Upper lobe of right lung (tissue), 1 donor: ENCODE measurements around the gene JAKMIP2. TPM values are rescaled to one million over a fixed set of nuclear protein-coding genes. Genes with fewer than 3 reads are reported as not detected.
A peak's percentile ranks its signal among the peaks of the same experiment; 100 is the strongest.
"Not testable (repeated sequence)": the region's sequence is repeated elsewhere in the genome, so short reads cannot be mapped to it uniquely, and the experiment has no call there.

ENCODE experiments used
- ATAC-seq: fragments of 200-7000 bp; cut with Tn5 transposase; one replicate; pipeline ENCODE4 v1.9.1; 2020; ENCODE audit warnings: mild to moderate bottlenecking, moderate library complexity
- DNase-seq: peaks from one replicate; pipeline ENCODE4 v3.0.0-alpha.2; 2020
- H3K27ac ChIP-seq: fragments of 200-600 bp; one replicate; pipeline ENCODE4 v1.8.0; 2022
- H3K27me3 ChIP-seq: fragments of 200-600 bp; one replicate; pipeline ENCODE4 v1.8.0; 2022; ENCODE audit warnings: mild to moderate bottlenecking
- H3K36me3 ChIP-seq: fragments of 200-600 bp; one replicate; pipeline ENCODE4 v1.8.0; 2022
- H3K4me1 ChIP-seq: fragments of 200-600 bp; one replicate; pipeline ENCODE4 v1.8.0; 2022
- H3K4me3 ChIP-seq: fragments of 200-600 bp; one replicate; pipeline ENCODE4 v1.8.0; 2022; ENCODE audit warnings: mild to moderate bottlenecking
- H3K9me3 ChIP-seq: fragments of 200-600 bp; one replicate; pipeline ENCODE4 v1.8.0; 2022
- CTCF ChIP-seq: fragments of 200-600 bp; IDR thresholded peaks from one replicate; pipeline ENCODE4 v1.8.0; 2022; ENCODE audit warnings: antibody characterized with exemption
- intact Hi-C: fragments of 100-400 bp; cut with DNase I; formaldehyde crosslinking; loops from one replicate; pipeline ENCODE4 v1.11.0; 2022
- total RNA-seq: library from RNA; stranded (reverse); fragmentation: NEBNext Ultra II Directional; extraction: Animal tissue kit (Norgen Biotek cat#: 25700); gene quantifications from one replicate; pipeline ENCODE4 v1.2.1, GENCODE V29; 2021
- donor health status: DM: no; HTN: yes; CAD: no; lungs with severe emphysema.

The JAKMIP2 gene
- total RNA-seq, 1 donor from 2014 or later: 7.5 TPM

GRCh38 chr5:147822686-147823491 lies 40.4 kb upstream of the JAKMIP2 start:
- Histone ChIP-seq H3K9me3 (no peaks in the 10 kb centered on the region), H3K4me1 (no peaks in the 10 kb centered on the region), H3K27ac (no peak overlapping the region), H3K27me3 (peaks cover 3% of the 10 kb centered on the region), H3K36me3 (no peaks in the 10 kb centered on the region), H3K4me3 (no peak overlapping the region)
- peak; percentile 93 for ATAC-seq
- no peak for DNase-seq
- intact Hi-C loops: loop anchor here (10.0 kb wide), 1 partner anchor 198 kb away; no protein-coding TSS in a partner anchor
- peak; percentile 89 for TF ChIP-seq CTCF

- H3K27ac ChIP-seq, H3K9me3 ChIP-seq, DNase-seq, H3K36me3 ChIP-seq, ATAC-seq, H3K27me3 ChIP-seq, H3K4me3 ChIP-seq, H3K4me1 ChIP-seq: not testable (repeated sequence)
- intact Hi-C loops: loop anchor here (10.0 kb wide), 1 partner anchor 197 kb away; no protein-coding TSS in a partner anchor
Measured at GRCh38 chr5:147822222-147822621, 39.7 kb upstream of the JAKMIP2 start.

GRCh38 chr5:147821766-147822165 lies 39.2 kb upstream of the JAKMIP2 start:
- no peak overlapping the region for H3K4me3 ChIP-seq
- peaks cover 3% of the 10 kb centered on the region for H3K27me3 ChIP-seq
- DNase-seq (no peak), ATAC-seq (peak; percentile 58)
- no peak for TF ChIP-seq CTCF
- H3K9me3 ChIP-seq: no peaks in the 10 kb centered on the region
- H3K4me1 ChIP-seq: no peaks in the 10 kb centered on the region
- intact Hi-C loops: loop anchor here (10.0 kb wide), 1 partner anchor 197 kb away; no protein-coding TSS in a partner anchor
- H3K27ac ChIP-seq: no peak overlapping the region
- H3K36me3 ChIP-seq: no peaks in the 10 kb centered on the region

- Histone ChIP-seq H3K27me3 (no peaks in the 10 kb centered on the region), H3K9me3 (no peaks in the 10 kb centered on the region), H3K4me1 (no peaks in the 10 kb centered on the region), H3K4me3 (no peak overlapping the region), H3K36me3 (no peaks in the 10 kb centered on the region), H3K27ac (no peak overlapping the region)
- ATAC-seq (no peak), DNase-seq (no peak)
- TF ChIP-seq CTCF: no peak
- intact Hi-C loops: no loop called here
Measured at GRCh38 chr5:147819261-147819770, 36.8 kb upstream of the JAKMIP2 start.

GRCh38 chr5:147818290-147818689 lies 35.8 kb upstream of the JAKMIP2 start:
- Histone ChIP-seq H3K36me3 (no peaks in the 10 kb centered on the region), H3K9me3 (no peaks in the 10 kb centered on the region), H3K4me3 (no peak overlapping the region), H3K27me3 (no peaks in the 10 kb centered on the region), H3K27ac (no peak overlapping the region), H3K4me1 (no peaks in the 10 kb centered on the region)
- peak; percentile 92 for ATAC-seq
- DNase-seq: no peak
- intact Hi-C loops: no loop called here
- TF ChIP-seq CTCF: no peak

- no peaks in the 10 kb centered on the region for H3K36me3 ChIP-seq
- ATAC-seq (no peak), DNase-seq (no peak)
- H3K27me3 ChIP-seq: no peaks in the 10 kb centered on the region
- no peak for TF ChIP-seq CTCF
- H3K4me1 ChIP-seq: no peaks in the 10 kb centered on the region
- H3K9me3 ChIP-seq: no peaks in the 10 kb centered on the region
- no peak overlapping the region for H3K4me3 ChIP-seq
- intact Hi-C loops: no loop called here
- no peak overlapping the region for H3K27ac ChIP-seq
Measured at GRCh38 chr5:147813696-147814095, 31.2 kb upstream of the JAKMIP2 start.
